ENCODE measurements around the gene ANKRD33B. TPM values are rescaled to one million over a fixed set of nuclear protein-coding genes. Genes with fewer than 3 reads are reported as not detected.

Gene ANKRD33B
- total RNA-seq, 1 experiment from 2014 or later = 14.9 TPM

GRCh38 chr5:10684303-10685086, 120.6 kb downstream of the ANKRD33B start:
- peaks cover 7% of the 10 kb centered on the region for H3K79me2 ChIP-seq (ENCODE audit: low read length)
- H3K9ac ChIP-seq (ENCODE audit: low read length) = no peak overlapping the region
- DNase-seq (no peak), ATAC-seq (no peak)
- H3K27me3 ChIP-seq (ENCODE audit: low read length) = no peaks in the 10 kb centered on the region
- H3K4me1 ChIP-seq (ENCODE audit: insufficient read depth, low read length) = no peaks in the 10 kb centered on the region
- TF ChIP-seq EZH2phosphoT487 (IDR thresholded peaks at IDR 0.05; ENCODE audit: borderline replicate concordance, low read length) = no peak
- no peak for TF ChIP-seq CTCF (conservative IDR thresholded peaks at IDR 0.05; ENCODE audit: low read depth, low read length)
- TF ChIP-seq EZH2 (IDR thresholded peaks at IDR 0.05; ENCODE audit: low read length, unreplicated experiment) = no peak
- peaks cover 80% of the 10 kb centered on the region for H3K36me3 ChIP-seq (ENCODE audit: low read depth, low read length)
- no peaks in the 10 kb centered on the region for H3F3A ChIP-seq (ENCODE audit: low read length, unreplicated experiment)
- no TSS peak for BruUV-seq (replicated peaks)
- CTCF ChIA-PET = no interaction called here
- POLR2A ChIA-PET (ENCODE audit: unreplicated experiment) = no interaction called here
- H3K27ac ChIP-seq (ENCODE audit: low read length) = no peak overlapping the region
- no peak overlapping the region for H2AFZ ChIP-seq (ENCODE audit: low read length)
- H3K4me2 ChIP-seq (ENCODE audit: low read length) = no peak overlapping the region
- 0 out of 2 replicates have a peak, but pooled peaks cover 10% of the 10 kb centered on the region for H4K20me1 ChIP-seq (ENCODE audit: low read length)
- intact Hi-C loops (cut with micrococcal nuclease) = no loop called here
- no peak overlapping the region for H3K4me3 ChIP-seq (ENCODE audit: low read length)
- no peaks in the 10 kb centered on the region for H3K9me3 ChIP-seq (ENCODE audit: low read length)
- no peaks in the 10 kb centered on the region for H3K9me2 ChIP-seq (replicated peaks; ENCODE audit: low read length)

- Histone ChIP-seq H3K27me3 (ENCODE audit: low read length) (no peaks in the 10 kb centered on the region), H3K36me3 (ENCODE audit: low read depth, low read length) (peaks cover 80% of the 10 kb centered on the region), H3K79me2 (ENCODE audit: low read length) (peaks cover 14% of the 10 kb centered on the region), H3K4me1 (ENCODE audit: insufficient read depth, low read length) (no peaks in the 10 kb centered on the region), H3K4me3 (ENCODE audit: low read length) (no peak overlapping the region), H2AFZ (ENCODE audit: low read length) (no peak overlapping the region), H4K20me1 (ENCODE audit: low read length) (0 out of 2 replicates have a peak, but pooled peaks cover 10% of the 10 kb centered on the region), H3K27ac (ENCODE audit: low read length) (no peak overlapping the region), H3F3A (ENCODE audit: low read length, unreplicated experiment) (no peaks in the 10 kb centered on the region), H3K9me3 (ENCODE audit: low read length) (no peaks in the 10 kb centered on the region), H3K9ac (ENCODE audit: low read length) (no peak overlapping the region), H3K4me2 (ENCODE audit: low read length) (no peak overlapping the region), H3K9me2 (replicated peaks; ENCODE audit: low read length) (no peaks in the 10 kb centered on the region)
- BruUV-seq (replicated peaks) = no TSS peak
- ChIA-PET CTCF (no interaction called here), POLR2A (ENCODE audit: unreplicated experiment) (no interaction called here)
- DNase-seq = no peak
- ATAC-seq = no peak
- intact Hi-C loops (cut with micrococcal nuclease) = no loop called here
- no peak for TF ChIP-seq EZH2phosphoT487 (IDR thresholded peaks at IDR 0.05; ENCODE audit: borderline replicate concordance, low read length)
- TF ChIP-seq EZH2 (IDR thresholded peaks at IDR 0.05; ENCODE audit: low read length, unreplicated experiment) = no peak
- no peak for TF ChIP-seq CTCF (conservative IDR thresholded peaks at IDR 0.05; ENCODE audit: low read depth, low read length)
Measured at GRCh38 chr5:10685115-10685521, 121.2 kb downstream of the ANKRD33B start.

GRCh38 chr5:10686890-10687289, 123.0 kb downstream of the ANKRD33B start:
- ATAC-seq (no peak), DNase-seq (no peak)
- no peak overlapping the region for H3K4me3 ChIP-seq (ENCODE audit: low read length)
- no peaks in the 10 kb centered on the region for H3K27me3 ChIP-seq (ENCODE audit: low read length)
- ChIA-PET CTCF (no interaction called here), POLR2A (ENCODE audit: unreplicated experiment) (no interaction called here)
- peaks cover 31% of the 10 kb centered on the region for H3K79me2 ChIP-seq (ENCODE audit: low read length)
- BruUV-seq (replicated peaks) = no TSS peak
- peaks cover 4% of the 10 kb centered on the region for H3K4me1 ChIP-seq (ENCODE audit: insufficient read depth, low read length)
- no peak overlapping the region for H3K9ac ChIP-seq (ENCODE audit: low read length)
- no peak overlapping the region for H3K27ac ChIP-seq (ENCODE audit: low read length)
- H2AFZ ChIP-seq (ENCODE audit: low read length) = no peak overlapping the region
- no peaks in the 10 kb centered on the region for H3K9me3 ChIP-seq (ENCODE audit: low read length)
- H3K4me2 ChIP-seq (ENCODE audit: low read length) = no peak overlapping the region
- no peaks in the 10 kb centered on the region for H3K9me2 ChIP-seq (replicated peaks; ENCODE audit: low read length)
- TF ChIP-seq EZH2phosphoT487 (IDR thresholded peaks at IDR 0.05; ENCODE audit: borderline replicate concordance, low read length) (no peak), CTCF (conservative IDR thresholded peaks at IDR 0.05; ENCODE audit: low read depth, low read length) (no peak), EZH2 (IDR thresholded peaks at IDR 0.05; ENCODE audit: low read length, unreplicated experiment) (no peak)
- H3K36me3 ChIP-seq (ENCODE audit: low read depth, low read length) = peaks cover 74% of the 10 kb centered on the region
- 0 out of 2 replicates have a peak, but pooled peaks cover 10% of the 10 kb centered on the region for H4K20me1 ChIP-seq (ENCODE audit: low read length)
- intact Hi-C loops (cut with micrococcal nuclease) = no loop called here
- no peaks in the 10 kb centered on the region for H3F3A ChIP-seq (ENCODE audit: low read length, unreplicated experiment)

Measured in PC-3 (cell line).